Activated B cell treated with CpG ODN at 0.5 μM for 24 hours (primary cell): Measurements from ENCODE around the gene ICAM2. TPM values are rescaled to one million over a fixed set of nuclear protein-coding genes. Genes with fewer than 3 reads are reported as not detected.

Source experiments
- ATAC-seq: fragments of 200-7000 bp; cut with Tn5 transposase; one replicate; pipeline ENCODE4 v1.10.0; 2021; ENCODE audit warnings: low read depth, mild to moderate bottlenecking, moderate library complexity
- CTCF ChIA-PET: fragments of 350-600 bp; sonication (Branson Sonifier 250); formaldehyde crosslinking; loops from one replicate; lab custom pipeline; 2021; ENCODE audit warnings: antibody characterized with exemption; lab: Charles Lee
- POLR2A ChIA-PET: fragments of 350-600 bp; sonication (Branson Sonifier 250); formaldehyde crosslinking; loops from one replicate; lab custom pipeline; 2021; ENCODE audit warnings: antibody characterized with exemption; lab: Charles Lee
- DNase-seq: peaks from one replicate; pipeline ENCODE4 v3.0.0; 2022
- H3K27ac Mint-ChIP-seq: one replicate; pipeline ENCODE4 v1.8.0; 2020; ENCODE audit warnings: mixed read lengths
- H3K27me3 Mint-ChIP-seq: one replicate; pipeline ENCODE4 v1.8.0; 2021; ENCODE audit warnings: mixed read lengths
- H3K36me3 Mint-ChIP-seq: one replicate; pipeline ENCODE4 v1.8.0; 2021; ENCODE audit warnings: low read depth, mixed read lengths
- H3K4me1 Mint-ChIP-seq: one replicate; pipeline ENCODE4 v1.8.0; 2021; ENCODE audit warnings: mixed read lengths
- H3K4me3 Mint-ChIP-seq: one replicate; pipeline ENCODE4 v1.8.0; 2020; ENCODE audit warnings: mild to moderate bottlenecking, mixed read lengths
- H3K9me3 Mint-ChIP-seq: one replicate; pipeline ENCODE4 v1.8.0; 2020; ENCODE audit warnings: mixed read lengths
- CTCF ChIP-seq: fragments of 200-600 bp; IDR thresholded peaks from one replicate; pipeline ENCODE4 v1.8.0; 2022; ENCODE audit warnings: antibody characterized with exemption, mild to moderate bottlenecking
- intact Hi-C: fragments of 100-400 bp; cut with micrococcal nuclease; formaldehyde crosslinking; loops from one replicate; pipeline ENCODE4 v1.15.1; 2024
- total RNA-seq: library from RNA; stranded (reverse); gene quantifications from 2 replicates; pipeline ENCODE4 v1.2.3, GENCODE V29; 2022

The ICAM2 gene
- total RNA-seq, 1 donor from 2014 or later = 44.5 TPM

GRCh38 chr17:63988127-63988478 is 32.3 kb downstream of the ICAM2 start:
- H3K36me3 Mint-ChIP-seq = no peaks in the 10 kb centered on the region
- no peak overlapping the region for H3K27ac Mint-ChIP-seq
- H3K9me3 Mint-ChIP-seq = no peaks in the 10 kb centered on the region
- H3K4me3 Mint-ChIP-seq = no peak overlapping the region
- intact Hi-C loops = no loop called here
- DNase-seq = no peak
- ChIA-PET POLR2A (no interaction called here), CTCF (interaction anchor here (2.2 kb wide), 1 partner anchor 69 kb away, joined by 8 read pairs; the partner anchor contains the start of gene GH1)
- peaks cover 32% of the 10 kb centered on the region for H3K4me1 Mint-ChIP-seq
- H3K27me3 Mint-ChIP-seq = no peaks in the 10 kb centered on the region
- no peak for ATAC-seq
- no peak for TF ChIP-seq CTCF

DNA sequence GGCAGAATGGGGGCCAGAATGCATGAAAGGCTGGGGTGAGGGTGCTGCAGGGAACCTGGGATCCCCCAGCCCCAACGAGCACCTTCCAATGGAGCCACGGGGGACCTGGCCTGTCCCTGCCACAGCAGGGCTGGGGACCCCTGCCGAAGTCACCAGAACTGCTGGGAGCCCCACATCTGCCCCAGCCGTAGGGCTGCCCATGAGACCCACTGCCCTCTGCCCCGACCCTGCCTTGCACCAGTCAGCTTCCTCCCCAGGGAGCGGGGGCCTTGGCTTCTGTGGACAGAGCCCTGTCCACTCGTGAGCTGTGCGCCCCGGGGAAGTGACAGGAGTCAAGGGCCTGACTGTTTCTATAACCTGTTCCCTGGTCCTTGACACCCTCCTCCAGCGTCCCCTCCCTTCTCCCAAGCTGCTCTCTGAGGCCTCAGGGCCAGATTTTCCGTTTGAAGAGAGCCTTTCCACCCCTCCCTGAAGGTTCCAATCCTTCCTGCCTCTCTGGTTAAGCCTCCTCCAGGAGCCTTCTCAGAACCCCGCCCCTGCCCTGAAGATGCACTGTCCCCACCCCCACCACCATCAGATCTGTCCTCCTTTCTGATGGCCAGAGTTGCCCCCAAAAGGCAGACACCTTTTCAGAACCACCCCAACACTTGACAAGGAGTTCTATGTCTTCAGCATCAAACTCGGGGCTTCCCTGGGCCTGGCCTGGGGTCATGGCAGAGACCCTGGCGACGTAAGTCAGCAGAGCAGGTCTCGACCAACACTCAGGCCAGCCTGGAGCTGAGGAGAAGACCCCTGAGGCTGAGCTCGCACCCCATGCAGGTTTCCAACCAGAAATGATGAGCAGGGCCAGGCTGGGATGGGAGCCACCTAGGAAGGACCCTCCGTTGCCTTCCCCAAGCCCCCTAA is 33.0 kb downstream of the ICAM2 start:
- intact Hi-C loops = no loop called here
- Mint-ChIP-seq H3K4me1 (peaks cover 27% of the 10 kb centered on the region), H3K4me3 (no peak overlapping the region), H3K9me3 (peaks cover 4% of the 10 kb centered on the region), H3K27ac (no peak overlapping the region), H3K27me3 (no peaks in the 10 kb centered on the region), H3K36me3 (no peaks in the 10 kb centered on the region)
- CTCF ChIA-PET = interaction anchor here (1.2 to 2.2 kb wide), 2 partner anchors 68 to 82 kb away, joined by 3 to 8 read pairs; partner anchors contain the start of gene GH1
- no peak for ATAC-seq
- POLR2A ChIA-PET = no interaction called here
- no peak for TF ChIP-seq CTCF
- DNase-seq = no peak

DNA sequence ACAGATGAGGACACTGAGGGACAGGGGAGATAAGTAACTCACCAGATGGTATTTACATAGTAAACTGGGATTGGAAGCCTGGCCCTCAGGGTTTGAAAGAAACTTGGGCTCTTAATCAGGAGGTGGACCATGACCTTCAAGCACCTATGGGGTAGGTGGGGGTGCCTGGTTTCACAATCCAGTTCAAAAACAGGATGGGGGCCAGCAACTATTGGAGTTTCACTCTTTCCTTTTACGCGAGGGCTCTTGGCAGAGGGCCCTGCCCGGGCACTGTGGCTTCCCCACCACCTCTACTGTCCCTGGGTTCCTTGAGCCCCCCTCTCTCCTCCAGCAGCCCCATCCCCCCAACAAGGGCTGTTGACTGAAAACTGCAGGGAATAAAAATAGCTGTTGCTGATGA is 33.6 kb downstream of the ICAM2 start:
- H3K4me1 Mint-ChIP-seq = peaks cover 27% of the 10 kb centered on the region
- no peaks in the 10 kb centered on the region for H3K36me3 Mint-ChIP-seq
- ChIA-PET CTCF (interaction anchor here (1.2 to 2.4 kb wide), 3 partner anchors 36 to 81 kb away, joined by 3 to 8 read pairs (median 8); partner anchors contain the start of gene GH1), POLR2A (interaction anchor here (0.6 to 1.7 kb wide), 3 partner anchors 11 to 67 kb away, joined by 3 to 7 read pairs (median 3); no protein-coding TSS in a partner anchor)
- no peak for TF ChIP-seq CTCF
- H3K27me3 Mint-ChIP-seq = no peaks in the 10 kb centered on the region
- no peak overlapping the region for H3K27ac Mint-ChIP-seq
- no peak overlapping the region for H3K4me3 Mint-ChIP-seq
- intact Hi-C loops = no loop called here
- H3K9me3 Mint-ChIP-seq = peaks cover 8% of the 10 kb centered on the region
- no peak for ATAC-seq
- no peak for DNase-seq

DNA sequence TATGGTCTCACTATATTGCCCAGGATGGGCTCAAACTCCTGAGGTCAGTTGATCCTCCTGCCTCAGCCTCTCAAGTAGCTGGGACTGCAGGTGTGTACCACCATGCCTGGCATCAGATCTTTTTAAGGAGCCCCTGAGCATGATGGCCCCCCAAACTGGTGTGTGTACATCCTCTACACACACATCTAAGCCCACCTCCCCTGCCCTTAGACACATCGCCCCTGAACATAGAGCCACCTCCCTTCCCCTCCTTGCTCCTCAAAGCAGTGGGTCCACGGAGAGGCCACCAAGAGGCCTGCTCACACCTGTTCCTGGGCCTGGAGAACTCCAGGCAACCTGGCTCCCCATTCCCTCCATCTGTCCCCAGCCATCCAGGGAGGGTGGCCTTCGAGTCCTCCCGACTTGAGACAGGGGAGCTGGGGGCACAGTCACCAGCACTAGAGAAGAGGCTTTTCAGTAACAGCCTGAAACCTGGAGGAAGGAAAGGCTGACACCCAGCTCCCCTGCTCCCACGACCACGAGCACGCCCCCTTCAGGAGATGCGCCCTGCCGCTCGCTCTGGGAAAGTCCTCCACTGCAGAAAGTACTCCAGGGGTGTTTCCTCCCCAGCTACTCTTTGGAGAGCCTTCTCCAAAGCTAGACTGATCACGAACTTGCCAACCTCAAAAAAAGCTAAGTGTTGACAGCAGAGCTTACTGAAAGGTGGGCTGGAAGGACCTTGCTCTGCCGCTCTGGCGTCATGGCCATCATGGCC is 34.9 kb downstream of the ICAM2 start:
- Mint-ChIP-seq H3K4me3 (no peak overlapping the region), H3K4me1 (peaks cover 23% of the 10 kb centered on the region), H3K27me3 (no peaks in the 10 kb centered on the region), H3K9me3 (peaks cover 10% of the 10 kb centered on the region), H3K36me3 (no peaks in the 10 kb centered on the region), H3K27ac (no peak overlapping the region)
- ChIA-PET CTCF (interaction anchor here (0.6 to 2.4 kb wide), 7 partner anchors 32 to 82 kb away, joined by 3 to 8 read pairs (median 6); partner anchors contain the start of genes CSHL1 and GH1), POLR2A (interaction anchor here (0.6 to 1.7 kb wide), 6 partner anchors 10 to 66 kb away, joined by 3 to 11 read pairs (median 5); partner anchors contain the start of genes CD79B and ICAM2)
- ATAC-seq (no peak), DNase-seq (no peak)
- TF ChIP-seq CTCF = no peak
- intact Hi-C loops = no loop called here
